Measurements from ENCODE around the gene HOXD11.

The HOXD11 gene

DNA sequence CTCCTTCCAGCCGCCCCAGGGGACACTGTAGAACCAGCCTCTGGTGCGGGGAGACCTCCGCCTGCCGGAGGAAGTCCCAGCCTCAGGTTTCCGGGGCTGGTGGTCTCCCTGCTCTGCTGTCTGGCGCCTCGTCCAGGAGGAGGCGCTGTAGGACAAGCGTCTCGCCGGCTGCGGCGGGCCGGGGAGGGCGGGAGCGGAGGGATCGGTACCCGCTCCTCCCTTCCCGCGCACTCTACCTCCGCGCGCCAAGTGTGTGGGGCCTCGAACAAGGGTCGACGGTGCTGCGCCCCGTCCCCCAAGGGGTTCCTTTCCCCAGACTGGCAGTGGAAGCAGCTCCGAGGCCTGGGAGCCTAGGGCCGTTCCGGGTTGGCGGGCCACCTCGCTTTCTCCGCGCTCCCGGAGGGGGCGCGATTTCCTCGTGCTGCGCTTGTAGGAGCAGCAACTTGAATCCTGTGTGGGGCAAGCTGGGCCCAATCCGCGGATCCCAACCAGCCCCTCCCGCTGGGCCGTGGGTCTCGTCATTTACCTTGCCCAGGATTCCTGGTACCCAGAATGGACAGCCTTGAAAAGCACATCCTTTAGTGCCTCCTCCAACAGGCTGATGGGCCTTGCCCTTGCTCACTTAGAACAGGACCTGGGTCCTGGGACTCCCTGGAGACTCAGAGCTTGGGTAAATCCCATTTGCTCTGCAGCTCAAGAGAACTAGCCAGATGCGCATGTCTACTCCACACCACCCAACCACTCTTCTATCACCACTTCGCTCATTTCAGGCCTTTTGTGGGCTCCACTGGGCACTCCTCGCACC lies 33.6 kb downstream of the HOXD11 start:
- Mint-ChIP-seq H3K4me3 (peak overlapping the region; percentile 39), H3K4me1 (ENCODE audit: low read depth) (peaks cover 17% of the 10 kb centered on the region), H3K27me3 (peaks cover 97% of the 10 kb centered on the region), H3K36me3 (ENCODE audit: low read depth) (no peaks in the 10 kb centered on the region), H3K27ac (no peak overlapping the region), H3K9me3 (no peaks in the 10 kb centered on the region)
- intact Hi-C loops (cut with micrococcal nuclease), result loop anchor here (1.0 to 5.0 kb wide), 3 partner anchors 315 to 497 kb away; no protein-coding TSS in a partner anchor

DNA sequence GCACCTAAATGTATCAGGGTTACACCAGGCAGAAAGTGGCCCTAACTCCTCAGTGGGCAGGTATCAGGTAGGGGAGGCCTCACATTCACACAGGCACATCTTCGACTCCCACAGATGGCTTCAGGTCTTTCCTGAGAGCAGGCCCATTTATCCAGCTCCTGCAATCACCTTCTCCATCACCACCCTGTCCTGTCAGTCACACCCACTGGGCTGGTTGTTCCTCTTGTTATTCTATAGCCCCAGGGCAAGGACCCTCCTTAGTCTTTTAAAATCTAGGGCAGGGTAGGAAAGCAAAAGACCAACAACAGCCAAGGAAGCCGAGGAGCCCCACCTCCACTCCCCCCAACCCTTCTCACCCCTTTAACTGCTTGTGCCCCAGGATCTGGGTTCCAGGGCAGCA lies 35.2 kb downstream of the HOXD11 start:
- Mint-ChIP-seq H3K4me1 (ENCODE audit: low read depth) (peaks cover 11% of the 10 kb centered on the region), H3K36me3 (ENCODE audit: low read depth) (no peaks in the 10 kb centered on the region), H3K27ac (no peak overlapping the region), H3K9me3 (no peaks in the 10 kb centered on the region), H3K4me3 (no peak overlapping the region), H3K27me3 (peaks cover 97% of the 10 kb centered on the region)
- intact Hi-C loops (cut with micrococcal nuclease), result loop anchor here (5.0 kb wide), 2 partner anchors 415 to 495 kb away; no protein-coding TSS in a partner anchor

DNA sequence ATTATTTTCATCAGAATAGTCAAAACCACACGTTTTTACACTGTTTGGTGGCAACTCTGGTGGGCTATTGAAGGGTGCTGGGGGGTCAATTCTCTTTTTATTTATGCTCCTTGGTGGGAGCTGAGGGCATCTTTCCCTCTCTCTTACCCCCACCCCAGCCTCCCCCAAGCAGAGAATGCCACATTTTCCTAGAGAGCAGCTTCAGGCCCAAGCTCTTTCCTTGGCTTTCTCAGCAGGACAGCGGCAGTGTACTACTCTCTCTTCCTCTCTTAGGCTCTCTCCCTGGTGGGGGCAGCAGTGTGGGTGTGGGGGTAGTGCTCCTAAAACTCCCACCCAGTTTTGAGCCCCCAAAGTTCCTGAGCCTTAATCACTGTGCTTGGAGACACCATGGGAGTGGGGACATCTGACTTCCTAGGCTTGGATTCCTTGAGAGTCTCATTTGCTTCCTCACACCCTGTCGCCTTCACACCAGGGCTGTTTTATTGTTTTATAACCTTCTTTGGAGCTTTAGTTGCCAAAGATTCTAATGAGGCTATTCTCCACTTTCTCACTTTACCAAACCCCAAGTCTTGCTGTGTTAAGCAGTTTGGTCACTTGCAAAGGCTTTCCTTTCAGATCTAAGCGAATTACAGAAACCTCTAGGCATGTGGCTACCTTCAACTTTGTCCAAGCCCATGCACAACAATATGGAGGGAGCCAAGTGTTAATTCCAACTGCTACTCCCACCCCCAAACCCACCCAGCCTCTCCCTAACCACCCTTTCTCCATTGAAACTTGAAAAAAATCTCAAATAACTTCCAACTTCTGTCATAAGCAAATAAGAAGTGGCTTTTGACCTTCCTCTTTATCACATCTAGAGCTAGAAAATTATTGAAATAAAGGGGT lies 38.2 kb downstream of the HOXD11 start:
- intact Hi-C loops (cut with micrococcal nuclease), result no loop called here
- peaks cover 97% of the 10 kb centered on the region for H3K27me3 Mint-ChIP-seq
- H3K27ac Mint-ChIP-seq, result no peak overlapping the region
- H3K36me3 Mint-ChIP-seq (ENCODE audit: low read depth), result no peaks in the 10 kb centered on the region
- no peaks in the 10 kb centered on the region for H3K4me1 Mint-ChIP-seq (ENCODE audit: low read depth)
- H3K4me3 Mint-ChIP-seq, result no peak overlapping the region
- no peaks in the 10 kb centered on the region for H3K9me3 Mint-ChIP-seq

DNA sequence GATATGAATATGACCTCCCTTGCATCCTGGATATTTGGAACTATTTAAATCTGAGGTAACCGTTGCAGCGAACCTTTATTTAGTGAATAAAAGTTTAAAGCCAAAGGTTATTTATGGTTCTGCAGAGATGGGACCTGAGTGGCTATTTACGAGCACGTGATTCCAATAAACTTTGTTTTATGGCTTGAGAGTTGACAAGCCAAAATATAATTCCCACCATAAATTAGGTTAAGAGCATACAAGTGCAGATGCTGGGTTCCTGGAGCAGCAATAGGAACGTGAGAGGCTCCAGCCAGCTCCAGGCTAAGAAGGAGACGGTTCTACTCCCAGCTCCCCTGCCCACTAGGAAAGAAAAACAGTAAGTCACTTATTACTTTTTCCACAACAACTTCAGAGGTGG lies 39.0 kb downstream of the HOXD11 start:
- H3K4me3 Mint-ChIP-seq, result no peak overlapping the region
- intact Hi-C loops (cut with micrococcal nuclease), result no loop called here
- H3K4me1 Mint-ChIP-seq (ENCODE audit: low read depth), result no peaks in the 10 kb centered on the region
- no peaks in the 10 kb centered on the region for H3K36me3 Mint-ChIP-seq (ENCODE audit: low read depth)
- peaks cover 97% of the 10 kb centered on the region for H3K27me3 Mint-ChIP-seq
- H3K27ac Mint-ChIP-seq, result no peak overlapping the region
- no peaks in the 10 kb centered on the region for H3K9me3 Mint-ChIP-seq

DNA sequence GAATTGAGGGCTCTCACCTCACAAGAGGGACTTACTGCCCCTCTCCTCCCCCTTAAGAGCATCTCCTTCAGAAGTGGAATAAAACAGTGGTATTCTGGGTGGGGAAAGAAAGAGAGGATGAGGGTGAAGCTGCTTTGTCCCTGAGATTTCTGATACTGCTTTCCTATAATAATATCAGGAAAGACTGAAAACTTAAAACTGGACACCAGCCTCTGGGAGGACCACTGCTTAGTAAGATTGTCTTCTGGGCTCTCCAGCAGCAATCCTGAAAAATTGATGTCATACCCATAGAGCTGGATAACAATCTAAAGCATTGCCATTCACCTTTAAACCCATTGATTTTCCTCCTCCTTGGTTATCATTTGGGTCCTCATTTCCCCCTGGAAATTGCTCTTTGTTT lies 39.6 kb downstream of the HOXD11 start:
- H3K4me3 Mint-ChIP-seq, result no peak overlapping the region
- H3K27ac Mint-ChIP-seq, result no peak overlapping the region
- H3K27me3 Mint-ChIP-seq, result peaks cover 97% of the 10 kb centered on the region
- intact Hi-C loops (cut with micrococcal nuclease), result no loop called here
- no peaks in the 10 kb centered on the region for H3K4me1 Mint-ChIP-seq (ENCODE audit: low read depth)
- H3K9me3 Mint-ChIP-seq, result no peaks in the 10 kb centered on the region
- no peaks in the 10 kb centered on the region for H3K36me3 Mint-ChIP-seq (ENCODE audit: low read depth)

DNA sequence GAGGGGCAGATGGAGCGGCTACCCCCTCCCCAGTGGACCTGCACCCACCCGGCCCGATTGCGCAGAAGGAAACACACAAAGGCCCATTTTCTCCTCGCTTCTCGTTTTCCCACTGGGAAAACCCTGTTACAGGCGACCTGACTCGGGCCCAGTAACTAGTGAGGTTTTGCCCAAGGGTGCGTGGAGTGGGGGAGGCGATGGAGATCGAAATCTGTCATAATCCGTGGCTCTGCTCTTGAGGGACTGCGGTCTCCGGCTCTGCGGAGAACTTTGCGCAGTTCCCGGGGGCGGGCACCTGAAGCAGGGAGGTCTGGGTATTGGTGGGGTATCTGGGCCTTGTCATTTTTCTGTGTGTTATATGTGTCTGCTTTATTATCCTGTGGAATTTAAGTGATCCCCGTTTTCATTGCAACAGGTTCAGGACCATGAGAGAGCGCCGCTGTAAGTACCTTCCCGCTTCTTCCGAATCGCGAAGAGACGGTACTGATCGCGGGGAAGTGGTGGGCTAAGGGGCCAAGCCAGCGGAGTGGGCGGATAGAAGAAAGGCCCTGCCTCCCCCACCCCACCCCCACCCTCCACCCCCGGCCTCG lies 40.2 kb downstream of the HOXD11 start:
- no peaks in the 10 kb centered on the region for H3K4me1 Mint-ChIP-seq (ENCODE audit: low read depth)
- H3K36me3 Mint-ChIP-seq (ENCODE audit: low read depth), result no peaks in the 10 kb centered on the region
- no peak overlapping the region for H3K4me3 Mint-ChIP-seq
- no peaks in the 10 kb centered on the region for H3K9me3 Mint-ChIP-seq
- no peak overlapping the region for H3K27ac Mint-ChIP-seq
- intact Hi-C loops (cut with micrococcal nuclease), result no loop called here
- peaks cover 98% of the 10 kb centered on the region for H3K27me3 Mint-ChIP-seq

DNA sequence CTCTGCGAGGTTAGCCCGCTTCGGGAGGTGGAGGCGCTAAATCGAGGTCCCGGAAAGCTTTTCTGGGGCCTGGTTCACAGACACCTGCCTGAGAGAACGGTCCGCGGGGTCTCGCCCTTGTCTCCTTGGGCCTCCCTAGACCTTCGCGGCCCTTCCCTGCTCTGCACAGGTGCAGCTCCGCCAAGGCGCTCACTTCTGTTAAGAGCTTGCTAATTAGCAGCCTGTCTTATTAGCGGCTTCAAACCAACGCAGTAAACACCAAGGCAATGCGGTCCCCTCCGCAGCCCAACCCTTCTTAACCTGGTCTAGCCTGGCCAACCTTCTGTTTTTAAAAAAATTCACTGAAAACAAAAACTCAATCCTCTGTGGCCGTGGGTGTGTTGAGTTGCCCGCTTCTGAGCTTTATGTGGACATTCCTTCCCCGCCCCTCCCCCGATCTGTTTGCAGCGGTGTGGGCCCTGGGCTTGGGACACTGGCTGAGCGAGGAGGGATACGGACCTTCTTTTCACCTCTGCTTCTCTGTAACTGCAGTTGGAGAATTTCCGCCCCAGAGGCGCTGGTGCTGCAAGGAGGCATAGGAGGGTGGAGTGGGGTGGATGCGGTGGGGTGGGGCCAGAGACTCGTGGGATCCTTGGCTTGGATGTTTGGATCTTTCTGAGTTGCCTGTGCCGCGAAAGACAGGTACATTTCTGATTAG lies 40.9 kb downstream of the HOXD11 start:
- intact Hi-C loops (cut with micrococcal nuclease), result no loop called here
- Mint-ChIP-seq H3K9me3 (no peaks in the 10 kb centered on the region), H3K36me3 (ENCODE audit: low read depth) (no peaks in the 10 kb centered on the region), H3K27me3 (peaks cover 99% of the 10 kb centered on the region), H3K4me1 (ENCODE audit: low read depth) (no peaks in the 10 kb centered on the region), H3K4me3 (no peak overlapping the region), H3K27ac (no peak overlapping the region)

DNA sequence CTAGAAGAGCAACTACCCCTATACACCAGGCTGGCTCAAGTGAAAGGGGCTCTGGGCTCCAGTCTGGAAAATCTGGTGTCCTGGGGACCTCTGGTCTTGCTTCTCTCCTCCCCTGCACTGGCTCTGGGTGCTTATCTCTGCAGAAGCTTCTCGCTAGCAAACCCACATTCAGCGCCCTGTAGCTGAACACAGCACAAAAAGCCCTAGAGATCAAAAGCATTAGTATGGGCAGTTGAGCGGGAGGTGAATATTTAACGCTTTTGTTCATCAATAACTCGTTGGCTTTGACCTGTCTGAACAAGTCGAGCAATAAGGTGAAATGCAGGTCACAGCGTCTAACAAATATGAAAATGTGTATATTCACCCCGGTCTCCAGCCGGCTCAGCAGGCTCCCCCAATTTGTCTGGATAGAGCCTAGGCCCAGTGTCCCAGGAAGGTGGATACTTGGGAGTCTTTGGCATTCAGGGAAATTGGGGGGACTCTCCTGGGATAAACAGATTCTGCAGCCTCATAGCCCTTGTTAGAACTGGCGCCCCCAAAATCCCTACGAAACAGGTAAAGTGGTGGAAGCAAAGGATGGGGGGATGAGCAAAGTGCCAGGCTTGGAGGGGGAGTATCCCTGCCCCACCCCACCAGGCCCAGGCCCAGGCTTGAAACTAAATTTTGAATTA lies 41.8 kb downstream of the HOXD11 start:
- no peak overlapping the region for H3K4me3 Mint-ChIP-seq
- H3K9me3 Mint-ChIP-seq, result no peaks in the 10 kb centered on the region
- intact Hi-C loops (cut with micrococcal nuclease), result no loop called here
- H3K4me1 Mint-ChIP-seq (ENCODE audit: low read depth), result no peaks in the 10 kb centered on the region
- H3K27ac Mint-ChIP-seq, result no peak overlapping the region
- H3K27me3 Mint-ChIP-seq, result peaks cover 98% of the 10 kb centered on the region
- no peaks in the 10 kb centered on the region for H3K36me3 Mint-ChIP-seq (ENCODE audit: low read depth)

DNA sequence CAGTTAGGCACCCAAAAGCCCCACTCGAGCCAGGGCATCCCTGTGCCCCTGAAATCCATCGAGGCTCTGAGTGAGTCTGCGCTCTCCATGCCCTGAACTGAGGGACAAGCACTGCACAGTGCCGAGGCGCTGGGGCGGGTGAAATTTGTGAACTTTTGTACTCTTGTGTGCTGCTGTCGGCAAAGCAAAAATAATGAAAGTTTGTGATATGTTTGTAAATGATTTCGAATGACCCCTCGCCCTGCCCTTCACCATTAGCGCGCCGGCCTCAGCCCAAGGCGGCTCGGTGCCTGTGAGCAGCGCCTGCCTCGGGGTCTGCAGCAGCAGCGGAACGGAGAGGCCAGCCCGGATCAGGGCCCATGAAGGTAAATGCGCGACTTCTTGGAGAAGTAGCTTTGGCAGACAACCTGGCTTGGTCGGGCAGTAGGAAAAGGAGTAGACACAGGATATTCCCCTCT lies 42.4 kb downstream of the HOXD11 start:
- Mint-ChIP-seq H3K4me1 (ENCODE audit: low read depth) (no peaks in the 10 kb centered on the region), H3K27me3 (peaks cover 98% of the 10 kb centered on the region), H3K9me3 (no peaks in the 10 kb centered on the region), H3K4me3 (no peak overlapping the region), H3K36me3 (ENCODE audit: low read depth) (no peaks in the 10 kb centered on the region), H3K27ac (no peak overlapping the region)
- intact Hi-C loops (cut with micrococcal nuclease), result no loop called here

DNA sequence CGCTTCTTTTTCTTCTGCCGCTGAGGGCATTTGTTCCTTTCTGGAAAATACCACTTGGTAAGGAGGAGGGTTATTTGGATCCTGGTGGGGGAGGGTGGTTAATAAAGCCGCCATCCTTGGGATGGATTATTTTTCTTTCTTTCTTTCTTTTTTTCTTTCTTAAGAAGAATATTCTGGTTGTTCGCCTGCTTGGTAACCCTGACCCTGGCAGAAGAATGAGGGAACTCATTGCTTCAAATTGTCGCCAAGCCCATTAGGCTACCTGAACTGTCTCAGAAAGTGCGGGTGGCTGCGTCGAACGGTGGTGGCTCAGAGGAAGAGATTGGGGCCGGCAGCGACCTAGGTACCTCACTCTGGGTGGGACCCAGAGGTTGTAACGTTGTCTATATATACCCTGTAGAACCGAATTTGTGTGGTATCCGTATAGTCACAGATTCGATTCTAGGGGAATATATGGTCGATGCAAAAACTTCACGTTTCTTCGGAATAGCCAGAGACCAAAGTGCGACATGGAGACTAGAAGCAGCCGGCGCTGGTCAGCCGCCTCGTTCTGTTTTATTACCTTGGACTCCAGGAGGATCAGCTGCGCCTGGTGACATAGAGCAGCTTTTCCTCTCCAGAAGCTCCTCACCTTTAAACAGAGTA lies 43.0 kb downstream of the HOXD11 start:
- Mint-ChIP-seq H3K27ac (no peak overlapping the region), H3K4me3 (no peak overlapping the region), H3K27me3 (peaks cover 98% of the 10 kb centered on the region), H3K4me1 (ENCODE audit: low read depth) (no peaks in the 10 kb centered on the region), H3K9me3 (no peaks in the 10 kb centered on the region), H3K36me3 (ENCODE audit: low read depth) (no peaks in the 10 kb centered on the region)
- intact Hi-C loops (cut with micrococcal nuclease), result no loop called here

DNA sequence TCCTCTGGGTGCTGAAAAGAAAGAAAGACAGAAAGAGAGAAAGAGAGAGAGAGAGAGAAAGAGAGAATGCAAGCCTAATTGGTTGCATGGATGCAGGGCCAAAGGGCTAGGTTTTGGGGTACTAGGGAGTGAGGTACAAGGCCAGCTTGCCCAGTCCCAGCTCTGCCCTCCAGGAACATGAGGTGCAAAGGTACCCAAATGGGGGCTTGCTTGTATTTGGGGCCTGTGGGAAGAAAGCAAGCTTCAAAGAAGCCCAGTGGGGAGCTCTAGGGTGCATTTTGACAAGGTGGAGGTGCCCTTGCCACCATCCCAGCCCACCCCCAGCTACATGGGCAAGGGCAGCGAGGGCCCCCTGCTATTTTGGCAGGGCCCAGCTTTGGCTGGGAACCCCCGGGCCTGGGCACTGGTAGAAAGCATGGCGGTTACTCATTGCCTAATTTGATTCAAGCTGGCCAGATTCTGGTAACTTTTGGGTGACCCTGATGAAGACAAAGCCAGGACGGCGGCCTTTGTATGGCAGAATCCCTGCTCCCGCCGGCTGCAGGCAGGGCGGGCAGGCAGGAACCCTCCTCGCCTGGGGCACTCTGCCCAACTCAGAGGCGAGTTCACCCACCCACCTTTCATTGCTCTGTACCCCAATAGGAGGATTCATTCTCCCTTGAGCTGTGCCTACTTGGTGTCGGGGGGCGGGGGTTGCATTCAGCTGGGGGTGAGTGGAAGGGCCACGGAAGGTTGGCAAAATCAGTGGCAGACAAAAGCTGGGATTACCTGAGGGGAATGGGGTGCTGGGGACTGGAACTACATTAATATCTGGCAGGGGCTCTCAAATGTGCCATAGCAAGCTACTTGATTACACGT lies 43.7 kb downstream of the HOXD11 start:
- no peak overlapping the region for H3K4me3 Mint-ChIP-seq
- H3K36me3 Mint-ChIP-seq (ENCODE audit: low read depth), result no peaks in the 10 kb centered on the region
- H3K4me1 Mint-ChIP-seq (ENCODE audit: low read depth), result no peaks in the 10 kb centered on the region
- H3K27me3 Mint-ChIP-seq, result peaks cover 98% of the 10 kb centered on the region
- intact Hi-C loops (cut with micrococcal nuclease), result no loop called here
- no peaks in the 10 kb centered on the region for H3K9me3 Mint-ChIP-seq
- H3K27ac Mint-ChIP-seq, result no peak overlapping the region

Measured in dendritic cell treated with granulocyte-macrophage colony-stimulating factor and Interleukin-4, amounts not matched to agents 40 ng/mL and 50 ng/mL, for 4 days (primary cell).